Neuron (in vitro differentiated cells): ENCODE measurements around the gene CYP4F22.
"Not testable (repeated sequence)": the region's sequence is repeated elsewhere in the genome, so short reads cannot be mapped to it uniquely, and the experiment has no call there.

Experiments used
- H2AFZ ChIP-seq: one replicate; pipeline ENCODE4 v1.6.1; 2013; ENCODE audit warnings: low read depth, mild to moderate bottlenecking, inconsistent platforms, low read length, moderate library complexity
- H3K27me3 ChIP-seq: one replicate; pipeline ENCODE4 v1.6.1; 2013; ENCODE audit warnings: low read length; ENCODE audit not compliant: insufficient read depth
- H3K36me3 ChIP-seq: one replicate; pipeline ENCODE4 v1.6.1; 2013; ENCODE audit warnings: low read length; ENCODE audit not compliant: insufficient read depth
- H3K4me1 ChIP-seq: one replicate; pipeline ENCODE4 v1.6.1; 2013; ENCODE audit warnings: low read length; ENCODE audit not compliant: insufficient read depth
- H3K4me3 ChIP-seq: 2 replicates; pipeline ENCODE4 v1.5.1; 2013; ENCODE audit warnings: mild to moderate bottlenecking, low read length, moderate library complexity
- H3K9me3 ChIP-seq: one replicate; pipeline ENCODE4 v1.6.1; 2013; ENCODE audit warnings: low read length

CYP4F22 gene

DNA sequence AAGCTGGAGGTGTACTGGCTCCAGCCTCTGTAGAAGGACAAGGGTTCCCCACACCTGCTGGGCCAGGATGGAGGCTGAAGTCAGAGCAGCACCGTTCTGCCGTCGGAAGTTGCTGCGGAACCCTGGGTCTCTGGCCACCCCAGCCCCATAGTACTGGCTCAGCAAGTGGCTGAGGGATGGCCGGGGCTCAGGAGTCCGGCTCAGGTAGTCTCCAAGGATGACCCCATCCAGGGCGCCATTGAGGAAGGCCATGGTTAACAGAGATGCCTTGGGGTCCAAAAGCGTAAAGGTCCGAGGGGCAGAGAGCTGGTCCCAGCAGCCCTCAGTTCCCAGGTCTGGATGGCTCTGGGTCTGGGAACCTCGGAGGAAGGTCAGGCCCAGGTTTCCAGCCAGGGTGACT lies 32.7 kb upstream of the CYP4F22 start:
- no peaks in the 10 kb centered on the region for H3K9me3 ChIP-seq
- no peaks in the 10 kb centered on the region for H3K36me3 ChIP-seq
- H3K4me1 ChIP-seq = no peaks in the 10 kb centered on the region
- no peak overlapping the region for H3K4me3 ChIP-seq
- no peak overlapping the region for H2AFZ ChIP-seq
- H3K27me3 ChIP-seq = peaks cover 3% of the 10 kb centered on the region

DNA sequence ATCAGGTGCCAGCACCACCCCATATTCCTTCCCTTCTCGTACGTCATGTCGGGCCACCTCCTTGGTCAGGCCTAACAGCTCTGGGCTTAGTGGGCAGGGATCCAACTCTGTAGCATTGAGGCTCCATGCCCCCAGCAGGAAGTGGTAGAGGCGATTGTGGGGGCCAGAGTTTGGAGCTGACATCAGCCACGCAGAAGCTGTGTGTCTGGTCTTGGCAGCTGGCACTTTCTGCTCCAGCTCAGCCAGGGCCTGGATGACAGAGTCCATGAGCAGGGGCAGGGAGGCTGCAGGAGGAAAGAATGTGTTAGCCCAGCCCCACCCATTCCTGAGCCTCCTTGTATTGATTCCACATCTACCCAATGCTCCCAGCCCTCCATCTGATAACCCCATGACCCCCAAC lies 32.0 kb upstream of the CYP4F22 start:
- peaks cover 3% of the 10 kb centered on the region for H3K27me3 ChIP-seq
- H3K9me3 ChIP-seq = no peaks in the 10 kb centered on the region
- H2AFZ ChIP-seq = no peak overlapping the region
- no peak overlapping the region for H3K4me3 ChIP-seq
- no peaks in the 10 kb centered on the region for H3K36me3 ChIP-seq
- H3K4me1 ChIP-seq = no peaks in the 10 kb centered on the region

DNA sequence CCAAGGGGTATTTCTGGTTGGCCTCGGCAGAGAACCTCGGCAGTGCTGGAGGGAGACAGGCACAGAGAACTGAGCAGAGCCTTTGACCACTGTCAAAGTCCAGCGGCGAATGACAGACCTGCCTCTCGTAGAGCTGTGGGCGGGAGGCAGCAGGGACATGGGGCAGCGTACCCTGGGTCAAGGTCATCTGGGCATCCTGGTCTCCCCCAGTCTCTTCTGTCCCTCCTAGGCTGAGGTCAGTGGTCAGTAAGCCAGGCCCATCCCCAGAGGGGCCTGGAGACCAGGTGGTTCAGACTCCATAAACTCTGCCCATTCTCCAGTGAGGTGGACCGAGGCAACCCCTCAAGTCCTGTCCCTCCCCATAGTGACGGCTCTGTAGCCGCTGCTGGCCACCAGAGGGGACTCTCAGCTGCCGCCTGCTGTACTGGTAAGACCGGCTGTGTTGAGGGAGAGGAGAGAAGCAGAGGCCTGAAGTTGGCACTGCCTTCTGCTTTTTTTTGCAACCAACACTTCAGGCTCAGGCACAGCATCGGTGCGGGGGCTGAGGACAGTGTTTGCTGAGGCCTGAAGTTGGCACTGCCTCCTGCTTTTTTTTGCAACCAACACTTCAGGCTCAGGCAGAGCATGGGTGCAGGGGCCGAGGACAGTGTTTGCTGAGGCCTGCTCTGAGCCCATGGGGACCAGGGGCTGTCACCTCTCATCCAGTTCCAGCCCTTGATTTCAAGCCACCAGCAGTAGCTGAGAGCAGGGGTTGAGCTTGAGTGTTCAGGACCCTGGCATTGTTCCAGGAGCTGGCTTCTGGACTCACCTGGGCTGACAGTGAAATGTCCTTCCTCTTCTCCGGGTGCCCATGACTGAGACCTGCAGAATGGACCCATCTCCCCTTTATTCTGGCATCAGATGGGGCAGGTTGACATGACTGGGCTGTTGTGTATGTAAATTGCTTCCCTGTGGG lies 28.7 kb upstream of the CYP4F22 start, which contains the start of gene PGLYRP2:
TSS of gene PGLYRP2 (minus strand) at position 111 of the 955 bp plus-strand sequence. CDS start 130 bp downstream, outside the sequence.
- H3K27me3 ChIP-seq = peaks cover 3% of the 10 kb centered on the region
- no peak within 1 kb of the TSS for H3K4me3 ChIP-seq
- no peaks in the 10 kb centered on the region for H3K9me3 ChIP-seq
- H3K36me3 ChIP-seq = no peaks in the 10 kb centered on the region
- H3K4me1 ChIP-seq = no peaks in the 10 kb centered on the region
- H2AFZ ChIP-seq = no peak within 1 kb of the TSS

DNA sequence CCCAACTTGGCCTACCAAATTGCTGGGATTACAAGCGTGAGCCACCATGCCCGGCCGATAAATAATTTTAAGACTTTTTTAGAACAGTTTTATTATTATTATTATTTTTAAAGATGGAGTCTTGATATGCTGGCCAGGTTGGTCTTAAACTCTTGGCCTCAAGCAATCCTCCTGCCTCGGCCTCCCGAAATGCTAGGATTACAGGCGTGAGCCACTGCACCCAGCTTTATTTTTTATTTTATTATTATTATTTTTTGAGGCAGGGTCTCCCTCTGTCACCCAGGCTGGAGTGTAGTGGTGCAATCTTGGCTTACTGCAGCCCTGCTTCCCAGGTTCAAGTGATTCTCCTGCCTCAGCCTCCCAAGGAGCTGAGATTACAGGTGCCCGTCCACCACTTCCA lies 27.3 kb upstream of the CYP4F22 start:
- not testable (repeated sequence) for H3K27me3 ChIP-seq, H2AFZ ChIP-seq, H3K4me3 ChIP-seq, H3K9me3 ChIP-seq, H3K4me1 ChIP-seq, H3K36me3 ChIP-seq

- H3K4me1 ChIP-seq, H3K4me3 ChIP-seq, H2AFZ ChIP-seq, H3K27me3 ChIP-seq, H3K36me3 ChIP-seq, H3K9me3 ChIP-seq: not testable (repeated sequence)
These were observed 22.6 kb upstream of the CYP4F22 start for GRCh38 chr19:15485768-15486167.

DNA sequence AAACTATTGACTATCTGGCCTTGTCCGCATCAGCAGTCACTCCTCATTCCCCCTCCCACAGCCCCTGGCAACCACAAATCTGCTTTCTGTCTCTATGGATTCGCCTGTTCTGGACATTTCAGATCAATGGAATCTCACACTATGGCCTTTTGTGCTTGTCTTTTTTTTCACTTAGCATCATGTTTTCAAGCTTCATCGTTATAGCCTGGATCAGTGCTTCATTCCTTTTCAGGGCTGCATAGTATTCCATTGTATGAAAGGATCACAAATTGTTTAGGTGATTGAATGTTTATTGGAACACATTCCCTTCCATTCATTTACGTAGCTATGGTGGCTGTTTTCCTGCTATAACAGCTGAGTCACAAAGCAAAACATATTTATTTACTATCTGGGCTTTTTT lies 21.3 kb upstream of the CYP4F22 start:
- H3K4me1 ChIP-seq = no peaks in the 10 kb centered on the region
- no peaks in the 10 kb centered on the region for H3K27me3 ChIP-seq
- no peak overlapping the region for H3K4me3 ChIP-seq
- no peak overlapping the region for H2AFZ ChIP-seq
- no peaks in the 10 kb centered on the region for H3K36me3 ChIP-seq
- H3K9me3 ChIP-seq = no peaks in the 10 kb centered on the region

DNA sequence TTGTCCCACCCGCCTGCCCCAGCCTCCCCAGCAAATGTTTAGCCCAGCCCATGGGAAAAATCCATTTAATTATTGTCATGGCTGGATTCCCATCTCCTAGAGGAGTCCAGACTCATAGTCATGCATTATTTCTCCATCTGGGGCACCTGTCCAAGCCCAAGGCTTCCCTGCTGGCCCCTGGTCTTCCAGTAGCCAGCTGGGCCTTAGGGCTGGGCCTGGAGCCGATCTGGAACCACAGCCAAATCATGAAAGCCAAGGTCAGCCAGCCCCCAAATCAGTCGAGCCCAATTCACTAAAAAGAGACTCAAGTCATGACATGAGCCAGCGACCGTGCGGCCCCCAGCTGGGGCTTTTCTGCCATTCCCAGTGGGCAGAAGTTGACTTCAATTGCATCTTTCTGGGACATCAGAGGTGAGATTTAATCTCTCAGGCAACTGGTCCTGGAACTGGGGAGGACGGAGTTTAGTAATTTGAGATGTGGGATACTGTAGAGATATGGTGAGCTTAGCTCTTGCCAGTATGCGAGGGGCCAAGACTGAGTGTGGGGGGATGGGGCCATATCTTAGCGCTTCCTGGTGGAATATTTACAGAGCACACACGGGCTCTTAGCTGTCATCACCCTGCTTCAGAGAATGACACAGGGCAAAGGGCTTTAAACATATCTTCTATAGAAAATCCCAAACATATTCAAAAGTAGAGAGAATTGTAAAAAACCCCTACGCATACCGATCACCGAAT lies 19.7 kb upstream of the CYP4F22 start:
- Histone ChIP-seq H3K27me3 (no peaks in the 10 kb centered on the region), H2AFZ (no peak overlapping the region), H3K4me3 (no peak overlapping the region), H3K9me3 (no peaks in the 10 kb centered on the region), H3K36me3 (no peaks in the 10 kb centered on the region), H3K4me1 (no peaks in the 10 kb centered on the region)

DNA sequence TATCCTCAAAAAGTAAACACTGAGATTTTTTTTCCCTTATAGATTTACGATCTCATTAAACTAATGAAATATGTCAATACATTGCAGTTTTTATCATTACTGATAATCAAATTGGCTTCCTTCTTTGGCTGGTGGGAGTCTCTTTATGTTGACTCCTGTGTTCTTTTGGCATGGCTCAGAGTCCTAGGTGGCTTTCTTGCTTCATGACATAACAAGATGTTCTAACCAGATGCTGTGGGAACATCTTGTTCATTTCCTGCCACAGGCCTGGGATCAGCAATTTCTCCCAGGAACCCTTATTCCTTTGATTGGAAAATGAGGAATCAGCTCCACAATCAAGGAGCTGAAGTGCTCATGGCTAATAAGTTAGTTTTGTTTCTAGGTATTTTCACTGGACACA lies 13.2 kb upstream of the CYP4F22 start:
- Histone ChIP-seq H3K4me3 (no peak overlapping the region), H3K4me1 (no peaks in the 10 kb centered on the region), H2AFZ (no peak overlapping the region), H3K36me3 (no peaks in the 10 kb centered on the region), H3K9me3 (no peaks in the 10 kb centered on the region), H3K27me3 (peaks cover 2% of the 10 kb centered on the region)

DNA sequence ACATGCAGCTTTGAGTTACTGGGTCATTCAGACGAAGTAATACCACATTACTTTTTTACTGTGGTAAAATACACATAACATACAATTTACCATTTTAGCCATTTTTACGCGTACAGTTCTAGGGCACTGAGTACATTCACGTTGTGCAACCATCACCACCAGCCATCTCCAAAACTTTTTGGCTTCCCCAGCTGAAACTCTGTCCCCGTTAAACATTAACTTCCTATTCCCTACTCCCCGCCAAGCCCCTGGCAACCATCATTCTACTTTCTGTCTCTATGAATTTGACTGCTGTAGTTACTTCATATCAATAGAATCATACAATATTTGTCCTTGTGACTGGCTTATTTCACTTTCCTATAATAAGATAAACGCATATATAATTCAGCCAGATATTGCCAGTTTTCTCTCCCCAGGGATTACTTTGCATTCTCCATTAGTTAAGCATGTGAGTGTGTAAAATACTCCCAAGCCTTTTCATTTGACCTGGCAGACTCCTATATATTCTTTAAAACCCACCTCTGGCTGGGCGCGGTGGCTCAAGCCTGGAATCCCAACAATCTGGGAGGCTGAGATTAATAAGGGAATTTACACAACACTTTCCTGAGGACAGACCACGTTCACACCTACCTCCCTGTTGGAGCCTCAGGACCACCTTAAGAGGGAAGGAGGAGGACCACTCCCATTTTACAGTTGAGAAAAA lies 10.0 kb upstream of the CYP4F22 start:
- H3K9me3 ChIP-seq = no peaks in the 10 kb centered on the region
- H3K36me3 ChIP-seq = no peaks in the 10 kb centered on the region
- H3K4me1 ChIP-seq = no peaks in the 10 kb centered on the region
- H3K27me3 ChIP-seq = peaks cover 9% of the 10 kb centered on the region
- no peak overlapping the region for H3K4me3 ChIP-seq
- H2AFZ ChIP-seq = no peak overlapping the region

DNA sequence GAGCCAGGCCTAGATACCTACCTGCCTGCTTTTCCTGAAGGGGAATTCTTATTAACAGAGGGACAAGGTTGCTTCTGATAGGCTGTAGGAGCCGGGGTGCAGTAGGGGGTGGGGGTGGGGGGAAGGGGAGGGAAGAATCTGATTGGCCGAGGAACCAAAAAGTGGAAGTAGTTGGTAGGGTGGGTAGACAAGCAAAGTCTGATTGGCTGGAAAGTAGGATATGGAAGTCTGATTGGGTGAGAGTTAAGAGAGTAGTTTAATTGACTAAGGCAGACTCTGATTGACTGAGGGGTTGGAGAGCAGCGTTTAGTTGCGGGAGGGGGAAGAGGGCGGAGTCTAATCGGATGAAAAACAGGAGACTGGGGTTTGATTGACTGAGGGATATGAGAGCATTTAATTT lies 9.4 kb upstream of the CYP4F22 start:
- no peak overlapping the region for H2AFZ ChIP-seq
- H3K4me1 ChIP-seq = no peaks in the 10 kb centered on the region
- H3K27me3 ChIP-seq = peaks cover 9% of the 10 kb centered on the region
- H3K9me3 ChIP-seq = no peaks in the 10 kb centered on the region
- H3K4me3 ChIP-seq = no peak overlapping the region
- H3K36me3 ChIP-seq = no peaks in the 10 kb centered on the region

GRCh38 chr19:15501596-15501995 lies 6.7 kb upstream of the CYP4F22 start:
- Histone ChIP-seq H3K4me1 (no peaks in the 10 kb centered on the region), H3K27me3 (peaks cover 9% of the 10 kb centered on the region), H3K36me3 (no peaks in the 10 kb centered on the region), H3K4me3 (no peak overlapping the region), H2AFZ (no peak overlapping the region), H3K9me3 (no peaks in the 10 kb centered on the region)

DNA sequence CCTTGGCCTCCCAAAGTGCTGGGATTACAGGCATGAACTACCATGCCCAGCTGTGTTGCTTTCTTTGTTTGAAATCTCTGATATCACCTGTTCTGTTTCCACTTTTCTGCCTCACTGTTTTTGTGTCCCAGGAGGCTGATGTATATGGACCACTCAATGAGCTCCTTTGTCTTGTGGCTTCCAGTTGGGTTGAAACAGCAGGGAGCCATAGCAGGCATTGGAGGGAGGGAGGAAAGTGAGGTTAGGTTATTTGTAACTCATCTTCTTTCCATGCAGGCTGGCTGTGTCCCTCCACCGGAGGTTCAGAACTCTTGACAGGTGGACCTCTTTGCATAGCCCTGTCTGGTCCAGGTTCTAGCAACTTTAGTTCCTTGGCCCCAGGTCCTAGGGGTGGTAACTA lies 6.1 kb upstream of the CYP4F22 start:
- Histone ChIP-seq H3K36me3 (no peaks in the 10 kb centered on the region), H3K9me3 (no peaks in the 10 kb centered on the region), H3K4me3 (no peak overlapping the region), H3K27me3 (peaks cover 9% of the 10 kb centered on the region), H3K4me1 (no peaks in the 10 kb centered on the region), H2AFZ (no peak overlapping the region)

DNA sequence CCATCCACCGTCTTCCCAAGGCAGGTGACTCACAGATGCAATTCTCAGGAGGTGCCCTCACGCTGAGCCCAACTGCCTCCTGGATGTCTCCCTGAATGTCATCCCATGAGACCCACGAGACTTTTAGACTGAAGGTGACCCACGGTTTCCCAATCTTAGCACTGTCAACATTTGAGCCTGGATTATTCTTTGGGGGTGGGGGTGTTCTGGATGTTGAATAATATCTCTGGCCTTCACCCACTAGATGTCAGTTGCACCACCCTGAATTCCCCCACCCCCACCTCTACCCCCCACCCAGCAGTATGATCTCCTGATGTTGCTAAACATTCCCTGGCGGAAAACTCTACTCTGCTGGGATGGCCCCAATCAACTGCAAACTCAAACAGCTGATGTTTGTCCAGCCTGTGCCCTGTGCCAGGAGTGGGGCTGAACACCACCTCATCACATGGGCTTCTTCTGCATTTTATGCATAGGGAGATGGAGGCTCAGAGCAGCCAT lies 2.2 kb upstream of the CYP4F22 start:
- H3K27me3 ChIP-seq = peaks cover 6% of the 10 kb centered on the region
- H3K4me1 ChIP-seq = no peaks in the 10 kb centered on the region
- H3K4me3 ChIP-seq = no peak overlapping the region
- H3K9me3 ChIP-seq = no peaks in the 10 kb centered on the region
- H3K36me3 ChIP-seq = no peaks in the 10 kb centered on the region
- no peak overlapping the region for H2AFZ ChIP-seq
